Fibroblast of peridontal ligament (primary cell): ENCODE data around the gene TAF1B.

Source experiments
- DNase-seq: peaks from one replicate; pipeline ENCODE4 v3.0.0-alpha.2; 2010; ENCODE audit errors: extremely low read depth

The TAF1B gene

GRCh38 chr2:9939587-9940485 is 96.6 kb downstream of the TAF1B start:
- DNase-seq: no peak

DNA sequence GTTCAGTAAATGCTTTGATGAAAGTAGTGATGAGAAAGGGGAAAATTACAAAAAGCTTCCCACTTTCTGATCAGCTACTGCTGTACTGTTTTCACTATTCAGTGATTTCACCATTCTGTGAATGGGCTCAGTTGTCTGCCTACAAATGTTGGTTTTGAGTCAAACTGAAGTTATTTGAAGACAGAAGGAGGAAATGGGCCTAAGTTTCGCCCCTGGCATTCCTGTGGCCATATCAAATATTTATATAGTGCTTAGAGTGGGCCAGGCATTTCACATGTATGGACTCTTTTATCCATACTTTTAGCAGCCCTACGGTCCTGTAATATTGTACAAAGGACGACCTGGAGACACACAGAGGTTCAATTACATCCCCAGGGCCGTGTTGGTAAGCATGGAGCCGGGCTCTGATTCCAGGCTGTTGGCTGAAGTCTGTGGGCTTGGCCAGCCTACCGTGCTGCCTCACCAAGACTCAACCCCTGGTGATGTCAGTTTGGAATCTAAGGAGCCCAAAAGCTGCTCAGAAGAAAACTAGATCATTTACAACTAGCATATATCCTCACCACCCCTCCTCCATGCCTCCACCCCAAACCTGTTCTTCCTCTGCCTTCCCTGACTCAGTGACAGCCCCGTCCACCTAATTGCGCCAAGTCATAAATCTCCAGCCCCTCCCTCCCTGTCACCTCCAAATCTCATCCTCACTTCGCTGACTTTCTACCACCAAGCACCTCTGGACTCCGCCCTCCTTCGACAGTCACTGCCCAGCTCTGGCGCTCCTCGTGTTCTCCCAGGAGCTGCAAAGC is 98.1 kb downstream of the TAF1B start:
- peak; percentile 85 for DNase-seq

DNA sequence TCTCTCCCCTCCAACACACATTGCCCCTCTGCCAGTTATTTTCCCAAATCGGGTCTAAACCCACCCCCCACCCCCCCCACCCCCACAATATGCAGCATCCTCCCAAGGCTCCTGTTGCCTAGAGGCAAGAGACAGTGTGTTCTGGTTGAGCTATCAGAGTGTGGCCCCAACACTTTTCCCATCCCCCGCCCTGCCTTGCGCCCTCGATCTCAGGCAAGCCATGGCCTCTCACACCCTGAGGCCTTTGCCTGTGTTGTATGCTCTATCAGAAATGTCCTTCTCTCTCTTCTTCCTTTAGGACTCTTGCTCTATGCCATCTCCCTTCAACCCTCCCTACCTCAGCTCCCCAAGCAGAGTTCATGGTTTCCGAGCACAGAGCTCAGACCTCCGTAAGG is 98.7 kb downstream of the TAF1B start:
- no peak for DNase-seq

DNA sequence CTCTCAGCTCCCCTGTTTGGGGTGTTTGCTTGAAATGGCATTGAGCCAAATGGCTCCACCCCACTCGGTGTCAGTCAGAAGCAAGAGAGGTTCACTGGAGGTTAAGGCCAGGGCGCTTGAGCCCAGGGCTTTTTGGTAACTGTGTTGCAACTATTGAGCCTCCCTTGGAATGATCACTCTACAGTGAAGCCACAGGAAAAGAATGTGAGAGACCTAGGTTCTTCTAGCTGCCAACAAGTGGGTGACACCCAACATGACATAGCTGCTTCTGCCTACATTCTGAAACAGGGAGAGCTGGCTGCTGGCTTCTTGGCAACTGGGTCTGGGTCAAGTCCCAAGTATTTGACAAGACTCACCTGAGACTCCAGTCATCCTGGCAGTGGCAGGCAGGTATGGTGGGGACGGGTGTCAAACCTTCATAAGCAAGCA is 101.1 kb downstream of the TAF1B start:
- DNase-seq: no peak

GRCh38 chr2:9945596-9945995 is 102.3 kb downstream of the TAF1B start:
- DNase-seq: no peak

GRCh38 chr2:9946076-9946475 is 102.8 kb downstream of the TAF1B start:
- DNase-seq: no peak

GRCh38 chr2:9946818-9947217 is 103.5 kb downstream of the TAF1B start:
- no peak for DNase-seq

- DNase-seq: no peak
These were observed 105.4 kb downstream of the TAF1B start for GRCh38 chr2:9948721-9949120.

DNA sequence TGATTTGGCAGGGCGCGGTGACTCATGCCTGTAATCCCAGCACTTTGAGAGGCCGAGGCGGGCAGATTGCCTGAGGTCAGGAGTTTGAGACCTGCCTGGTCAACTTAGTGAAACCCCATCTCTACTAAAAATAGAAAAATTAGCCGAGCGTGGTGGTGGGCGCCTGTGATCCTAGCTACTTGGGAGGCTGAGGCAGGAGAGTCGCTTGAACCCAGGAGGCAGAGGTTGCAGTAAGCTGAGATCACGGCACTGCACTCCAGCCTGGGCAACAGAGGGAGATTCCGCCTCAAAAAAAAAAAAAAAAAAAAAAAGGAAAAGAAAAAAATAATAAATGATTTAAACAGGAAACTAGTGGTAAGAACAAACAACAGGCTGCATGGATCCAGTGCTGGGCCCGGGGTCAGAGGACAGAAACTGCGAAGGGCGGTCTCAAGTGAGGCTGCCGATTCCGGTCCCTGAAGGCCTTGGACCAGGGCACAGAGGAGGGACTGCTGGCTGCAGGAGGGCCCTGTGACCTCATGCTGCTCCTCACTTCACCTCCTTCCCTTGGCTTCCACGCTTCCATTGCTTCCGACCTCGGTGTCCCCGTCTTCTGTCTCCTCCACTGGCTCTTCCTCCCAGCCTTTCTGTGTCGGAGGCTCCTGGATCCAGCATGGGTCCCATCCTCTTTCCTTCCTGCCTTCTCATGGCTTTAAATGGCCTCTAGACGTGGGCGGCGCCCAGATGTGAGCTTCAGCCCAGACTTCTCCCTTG is 106.1 kb downstream of the TAF1B start:
- no peak for DNase-seq

- no peak for DNase-seq
These were observed 106.8 kb downstream of the TAF1B start for GRCh38 chr2:9949992-9950520.

DNA sequence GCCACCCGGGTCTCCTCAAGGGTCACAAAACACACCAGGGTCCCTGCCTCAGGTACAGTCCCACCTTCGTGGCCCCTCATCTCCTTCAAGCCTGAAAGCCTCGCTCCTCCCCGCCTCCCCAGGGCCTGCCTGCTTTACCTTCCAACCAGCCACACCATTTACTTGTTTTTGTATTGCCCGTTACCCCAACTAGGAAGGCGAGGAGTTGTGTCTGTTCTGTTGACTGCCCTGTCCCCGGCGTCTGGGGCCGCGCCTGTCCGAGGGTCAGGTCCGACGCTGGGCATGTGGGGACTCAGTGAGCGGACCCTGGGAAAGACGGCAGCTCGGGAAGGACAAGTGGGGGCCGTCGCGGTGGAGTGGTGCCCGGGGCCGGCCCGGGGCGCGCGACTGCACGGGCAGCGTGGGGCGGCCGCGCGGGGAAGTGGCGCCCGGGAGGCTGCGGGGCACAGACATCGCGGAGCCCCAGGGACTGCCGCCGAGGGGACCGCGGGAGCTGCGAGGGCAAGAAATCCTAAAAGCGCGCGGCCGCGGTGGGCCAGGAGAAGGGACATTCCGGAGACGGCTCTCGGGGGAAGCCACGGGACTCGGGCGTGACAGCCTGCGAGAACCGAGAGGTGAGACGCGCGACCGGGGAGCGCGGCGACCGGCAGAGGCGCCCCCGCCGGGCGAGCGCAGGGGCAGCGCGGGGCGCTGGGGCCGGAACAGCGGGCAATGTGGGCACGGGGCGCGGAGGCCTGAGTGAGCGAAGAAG is 107.4 kb downstream of the TAF1B start:
- DNase-seq: no peak

- no peak for DNase-seq
These were observed 107.9 kb downstream of the TAF1B start for GRCh38 chr2:9951272-9951521.

GRCh38 chr2:9951522-9952285 is 108.4 kb downstream of the TAF1B start, which contains the start of gene GRHL1:
Gene GRHL1, plus strand, starts transcription at chr2:9951693. Its CDS starts 141 bp downstream, at chr2:9951834.
- DNase-seq: peak; percentile 81

DNA sequence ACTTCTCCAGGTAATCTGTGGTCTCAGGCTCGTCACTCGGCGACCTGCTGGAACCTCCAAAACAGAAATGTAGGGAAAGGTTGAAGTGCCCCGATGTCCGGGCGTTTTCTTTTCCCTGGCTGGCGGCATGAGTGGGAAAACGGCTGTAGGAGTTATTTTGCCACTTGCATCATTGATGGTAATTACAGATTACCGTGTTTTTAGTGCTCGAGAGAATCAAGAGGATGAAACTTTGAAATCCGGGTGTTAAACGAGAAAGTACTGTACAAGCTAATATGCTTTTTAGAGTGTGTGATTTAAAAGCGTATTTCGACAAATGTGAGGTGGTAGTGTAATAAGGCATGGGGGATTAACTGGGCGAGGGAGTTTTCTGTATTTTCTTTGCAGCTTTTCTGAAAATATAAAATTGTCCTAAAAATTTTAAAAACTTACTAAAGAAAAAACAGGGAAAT is 109.0 kb downstream of the TAF1B start:
- DNase-seq: no peak

- no peak for DNase-seq
These were observed 109.7 kb downstream of the TAF1B start for GRCh38 chr2:9952856-9953503.

GRCh38 chr2:9954136-9954535 is 110.9 kb downstream of the TAF1B start:
- peak; percentile 23 for DNase-seq

DNA sequence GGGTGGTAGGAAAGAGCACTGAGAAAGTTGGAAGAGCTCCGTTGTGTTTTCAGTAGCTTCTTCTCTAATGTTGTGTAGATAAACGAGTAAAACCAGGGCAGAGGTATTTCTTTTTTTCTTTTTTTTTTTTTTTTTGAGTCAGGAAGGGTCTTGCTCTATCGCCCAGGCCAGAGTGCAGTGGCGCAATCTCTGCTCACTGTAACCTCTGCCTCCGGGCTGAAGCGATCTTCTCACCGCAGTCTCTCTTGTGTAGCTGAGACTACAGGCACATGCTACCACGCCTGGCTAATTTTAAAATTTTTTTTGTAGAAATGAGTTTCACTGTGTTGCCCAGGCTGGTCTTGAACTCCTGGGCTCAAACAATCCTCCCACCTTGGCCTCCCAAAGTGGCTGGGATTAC is 114.8 kb downstream of the TAF1B start:
- DNase-seq: no peak

- DNase-seq: no peak
These were observed 116.0 kb downstream of the TAF1B start for GRCh38 chr2:9959262-9959661.

- no peak for DNase-seq
These were observed 117.7 kb downstream of the TAF1B start for GRCh38 chr2:9961013-9961412.
